Effector memory CD4-positive, alpha-beta T cell (primary cell): Measurements from ENCODE around the gene TTR.

ENCODE experiments used
- DNase-seq, 3 donors: peaks; one replicate each; pipeline ENCODE4 v3.0.0-alpha.2; 2020
- H3K27ac ChIP-seq: 2 replicates; pipeline ENCODE4 v1.7.0; 2013; ENCODE audit warnings: mild to moderate bottlenecking, low read length, moderate library complexity; ENCODE audit not compliant: insufficient read depth, poor library complexity, severe bottlenecking
- H3K27me3 ChIP-seq: replicated peaks from 2 replicates; pipeline ENCODE4 v1.7.0; 2013; ENCODE audit warnings: mild to moderate bottlenecking, low read length; ENCODE audit not compliant: insufficient read depth, control insufficient read depth, poor library complexity, severe bottlenecking
- H3K36me3 ChIP-seq: 2 replicates; pipeline ENCODE4 v1.7.0; 2013; ENCODE audit warnings: mild to moderate bottlenecking, low read length, moderate library complexity; ENCODE audit not compliant: control insufficient read depth, insufficient read depth
- H3K4me1 ChIP-seq: 2 replicates; pipeline ENCODE4 v1.7.0; 2013; ENCODE audit warnings: low read length, mild to moderate bottlenecking; ENCODE audit not compliant: control insufficient read depth, insufficient read depth, poor library complexity, severe bottlenecking
- H3K4me3 ChIP-seq: 2 replicates; pipeline ENCODE4 v1.7.0; 2013; ENCODE audit warnings: low read length, low read depth, mild to moderate bottlenecking; ENCODE audit not compliant: insufficient read depth, poor library complexity, severe bottlenecking
- H3K9me3 ChIP-seq: 2 replicates; pipeline ENCODE4 v1.7.0; 2013; ENCODE audit warnings: mild to moderate bottlenecking, low read length, moderate library complexity; ENCODE audit not compliant: control insufficient read depth

The TTR gene

GRCh38 chr18:31592506-31593157 lies 955 bp downstream of the TTR start:
- no peaks in the 10 kb centered on the region for H3K27me3 ChIP-seq

GRCh38 chr18:31595121-31595771 lies 3.6 kb downstream of the TTR start:
- H3K27ac ChIP-seq = no peak overlapping the region
- H3K9me3 ChIP-seq = no peaks in the 10 kb centered on the region
- no peak overlapping the region for H3K4me3 ChIP-seq
- no peaks in the 10 kb centered on the region for H3K4me1 ChIP-seq
- H3K27me3 ChIP-seq = no peaks in the 10 kb centered on the region
- no peak for DNase-seq
- H3K36me3 ChIP-seq = no peaks in the 10 kb centered on the region

More at GRCh38 chr18:31592506-31593157, 955 bp downstream of the TTR start:
- H3K27ac ChIP-seq = no peak overlapping the region
- DNase-seq = no peak
- no peaks in the 10 kb centered on the region for H3K9me3 ChIP-seq
- H3K4me1 ChIP-seq = no peaks in the 10 kb centered on the region
- H3K36me3 ChIP-seq = no peaks in the 10 kb centered on the region
- H3K4me3 ChIP-seq = no peak overlapping the region

DNA sequence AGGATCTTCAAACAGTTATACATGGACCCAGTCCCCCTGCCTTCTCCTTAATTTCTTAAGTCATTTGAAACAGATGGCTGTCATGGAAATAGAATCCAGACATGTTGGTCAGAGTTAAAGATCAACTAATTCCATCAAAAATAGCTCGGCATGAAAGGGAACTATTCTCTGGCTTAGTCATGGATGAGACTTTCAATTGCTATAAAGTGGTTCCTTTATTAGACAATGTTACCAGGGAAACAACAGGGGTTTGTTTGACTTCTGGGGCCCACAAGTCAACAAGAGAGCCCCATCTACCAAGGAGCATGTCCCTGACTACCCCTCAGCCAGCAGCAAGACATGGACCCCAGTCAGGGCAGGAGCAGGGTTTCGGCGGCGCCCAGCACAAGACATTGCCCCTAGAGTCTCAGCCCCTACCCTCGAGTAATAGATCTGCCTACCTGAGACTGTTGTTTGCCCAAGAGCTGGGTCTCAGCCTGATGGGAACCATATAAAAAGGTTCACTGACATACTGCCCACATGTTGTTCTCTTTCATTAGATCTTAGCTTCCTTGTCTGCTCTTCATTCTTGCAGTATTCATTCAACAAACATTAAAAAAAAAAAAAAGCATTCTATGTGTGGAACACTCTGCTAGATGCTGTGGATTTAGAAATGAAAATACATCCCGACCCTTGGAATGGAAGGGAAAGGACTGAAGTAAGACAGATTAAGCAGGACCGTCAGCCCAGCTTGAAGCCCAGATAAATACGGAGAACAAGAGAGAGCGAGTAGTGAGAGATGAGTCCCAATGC lies 4.6 kb downstream of the TTR start:
- no peaks in the 10 kb centered on the region for H3K9me3 ChIP-seq
- no peaks in the 10 kb centered on the region for H3K27me3 ChIP-seq
- H3K4me1 ChIP-seq = no peaks in the 10 kb centered on the region
- no peaks in the 10 kb centered on the region for H3K36me3 ChIP-seq
- no peak overlapping the region for H3K4me3 ChIP-seq
- no peak for DNase-seq
- H3K27ac ChIP-seq = no peak overlapping the region

GRCh38 chr18:31598021-31598805 lies 6.5 kb downstream of the TTR start:
- Histone ChIP-seq H3K4me3 (no peak overlapping the region), H3K27ac (no peak overlapping the region), H3K9me3 (no peaks in the 10 kb centered on the region), H3K27me3 (no peaks in the 10 kb centered on the region), H3K4me1 (no peaks in the 10 kb centered on the region), H3K36me3 (no peaks in the 10 kb centered on the region)
- DNase-seq = no peak

GRCh38 chr18:31603315-31603714 lies 11.6 kb downstream of the TTR start:
- no peaks in the 10 kb centered on the region for H3K4me1 ChIP-seq
- H3K9me3 ChIP-seq = no peaks in the 10 kb centered on the region
- no peak overlapping the region for H3K27ac ChIP-seq
- no peaks in the 10 kb centered on the region for H3K36me3 ChIP-seq
- H3K27me3 ChIP-seq = no peaks in the 10 kb centered on the region
- no peak overlapping the region for H3K4me3 ChIP-seq
- no peak for DNase-seq

- no peaks in the 10 kb centered on the region for H3K27me3 ChIP-seq
- no peaks in the 10 kb centered on the region for H3K9me3 ChIP-seq
- no peak for DNase-seq
- H3K4me3 ChIP-seq = no peak overlapping the region
- no peaks in the 10 kb centered on the region for H3K36me3 ChIP-seq
- H3K27ac ChIP-seq = no peak overlapping the region
- H3K4me1 ChIP-seq = no peaks in the 10 kb centered on the region
These were observed 14.6 kb downstream of the TTR start for GRCh38 chr18:31606265-31606664.

DNA sequence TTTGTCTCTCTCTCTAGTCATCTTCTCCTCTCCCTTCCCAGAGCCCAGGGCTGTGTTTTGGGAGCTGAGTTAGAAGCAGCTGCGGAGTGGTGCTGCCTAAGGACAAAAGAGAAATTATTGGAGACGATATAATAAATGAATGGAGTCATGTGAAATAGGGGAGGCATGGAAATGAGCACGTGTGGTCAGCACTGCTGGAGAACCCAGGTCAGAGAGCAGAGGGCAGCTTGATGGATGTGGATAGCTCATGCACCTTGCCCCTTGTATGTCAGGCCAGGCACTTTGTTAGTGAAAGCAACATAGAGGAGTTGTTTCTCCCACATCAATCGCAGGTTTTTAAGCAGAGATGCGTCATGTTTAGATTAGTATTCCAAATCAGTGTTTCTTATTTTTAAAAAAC lies 15.7 kb downstream of the TTR start:
- Histone ChIP-seq H3K27ac (no peak overlapping the region), H3K4me1 (no peaks in the 10 kb centered on the region), H3K36me3 (no peaks in the 10 kb centered on the region), H3K27me3 (no peaks in the 10 kb centered on the region), H3K4me3 (no peak overlapping the region), H3K9me3 (no peaks in the 10 kb centered on the region)
- no peak for DNase-seq

GRCh38 chr18:31609886-31610285 lies 18.2 kb downstream of the TTR start:
- no peak overlapping the region for H3K27ac ChIP-seq
- H3K36me3 ChIP-seq = no peaks in the 10 kb centered on the region
- DNase-seq = no peak
- no peak overlapping the region for H3K4me3 ChIP-seq
- H3K27me3 ChIP-seq = no peaks in the 10 kb centered on the region
- H3K4me1 ChIP-seq = no peaks in the 10 kb centered on the region
- no peaks in the 10 kb centered on the region for H3K9me3 ChIP-seq

DNA sequence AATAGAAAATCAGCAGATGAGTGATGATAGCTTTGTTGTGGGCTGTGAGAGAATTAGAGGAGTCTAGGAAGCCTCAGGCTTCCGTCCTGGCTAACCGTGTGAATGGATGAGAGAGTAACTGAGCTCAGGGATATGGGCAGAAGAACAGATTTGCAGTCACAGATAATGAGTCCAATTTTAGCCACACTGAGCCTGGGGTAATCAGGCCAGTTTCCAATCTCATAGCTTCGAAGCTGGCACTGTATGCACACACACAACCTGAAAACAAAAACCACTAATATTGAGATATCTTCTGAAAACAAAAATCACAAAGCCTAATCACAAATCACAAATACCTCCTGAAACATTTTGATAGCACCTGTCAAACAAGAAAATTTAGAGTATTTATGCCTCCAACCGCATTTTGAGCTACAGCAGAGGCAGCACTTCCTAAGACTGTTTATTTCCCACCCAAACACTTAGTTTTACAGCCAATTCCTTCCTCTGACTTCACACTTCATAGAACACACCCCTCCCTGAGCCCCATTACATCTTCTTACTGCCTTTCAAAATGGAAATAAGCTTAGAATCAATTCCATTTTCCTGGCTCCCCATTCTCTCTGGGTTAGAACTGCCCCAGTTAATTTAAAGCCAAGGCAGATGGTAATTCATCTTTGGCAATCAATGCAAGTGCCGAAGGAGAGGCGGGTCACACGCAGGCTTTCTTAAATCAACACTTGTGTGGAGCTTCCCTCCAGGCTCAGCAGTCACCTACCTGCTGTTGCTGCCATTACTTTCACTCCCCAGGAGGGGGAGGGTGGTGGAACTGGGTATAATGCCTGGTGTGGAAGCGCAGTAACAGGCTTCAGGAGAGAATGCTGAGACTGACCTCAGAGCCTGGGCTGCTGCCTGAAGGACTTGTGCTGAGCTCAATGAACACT lies 18.9 kb downstream of the TTR start:
- no peaks in the 10 kb centered on the region for H3K4me1 ChIP-seq
- H3K9me3 ChIP-seq = no peaks in the 10 kb centered on the region
- H3K27me3 ChIP-seq = no peaks in the 10 kb centered on the region
- DNase-seq = no peak
- H3K27ac ChIP-seq = no peak overlapping the region
- H3K4me3 ChIP-seq = no peak overlapping the region
- no peaks in the 10 kb centered on the region for H3K36me3 ChIP-seq
